ENCODE data around the gene NCKAP5L.
A peak's percentile ranks its signal among the peaks of the same experiment; 100 is the strongest.
"Not testable (repeated sequence)": the region's sequence is repeated elsewhere in the genome, so short reads cannot be mapped to it uniquely, and the experiment has no call there.

The NCKAP5L gene

GRCh38 chr12:49863946-49864797, 36.0 kb upstream of the NCKAP5L start:
- no peak for ATAC-seq
- TF ChIP-seq ARNTL (CRISPR knock-in tag; IDR thresholded peaks at IDR 0.05; ENCODE audit: borderline replicate concordance, low read depth) = no peak
- no peak for TF ChIP-seq PPARA (CRISPR knock-in tag; IDR thresholded peaks at IDR 0.05; ENCODE audit: borderline replicate concordance)
- TF ChIP-seq ZNF565 (CRISPR knock-in tag; conservative IDR thresholded peaks at IDR 0.05; ENCODE audit: low read depth) = no peak
- TF ChIP-seq CSRNP3 (CRISPR knock-in tag; IDR thresholded peaks at IDR 0.05) = no peak
- TF ChIP-seq ISL1 (CRISPR knock-in tag; IDR thresholded peaks at IDR 0.05) = no peak
- no peak for TF ChIP-seq ZNF8 (CRISPR knock-in tag; IDR thresholded peaks at IDR 0.05)
- TF ChIP-seq ESRRG (CRISPR knock-in tag; IDR thresholded peaks at IDR 0.05) = no peak

- ATAC-seq = not testable (repeated sequence)
Observed at GRCh38 chr12:49860921-49861320, 32.7 kb upstream of the NCKAP5L start.

GRCh38 chr12:49855890-49856289, 27.7 kb upstream of the NCKAP5L start:
- peak; percentile 82 for TF ChIP-seq ZNF8 (CRISPR knock-in tag; IDR thresholded peaks at IDR 0.05)
- not testable (repeated sequence) for ATAC-seq

GRCh38 chr12:49854976-49855375, 26.8 kb upstream of the NCKAP5L start:
- no peak for TF ChIP-seq ZFP3 (CRISPR knock-in tag; IDR thresholded peaks at IDR 0.05)
- TF ChIP-seq PPARA (CRISPR knock-in tag; IDR thresholded peaks at IDR 0.05; ENCODE audit: borderline replicate concordance) = no peak
- no peak for TF ChIP-seq TSHZ2 (CRISPR knock-in tag; IDR thresholded peaks at IDR 0.05)
- no peak for TF ChIP-seq BACH2 (CRISPR knock-in tag; IDR thresholded peaks at IDR 0.05; ENCODE audit: borderline replicate concordance)
- no peak for TF ChIP-seq TCF4 (CRISPR knock-in tag; IDR thresholded peaks at IDR 0.05; ENCODE audit: borderline replicate concordance)
- TF ChIP-seq ESRRG (CRISPR knock-in tag; IDR thresholded peaks at IDR 0.05) = no peak
- TF ChIP-seq POU6F1 (CRISPR knock-in tag; IDR thresholded peaks at IDR 0.05; ENCODE audit: borderline replicate concordance, low read depth) = no peak
- TF ChIP-seq SNAI2 (CRISPR knock-in tag; IDR thresholded peaks at IDR 0.05) = no peak
- TF ChIP-seq RARB (CRISPR knock-in tag; IDR thresholded peaks at IDR 0.05) = no peak
- no peak for TF ChIP-seq TOX (CRISPR knock-in tag; IDR thresholded peaks at IDR 0.05; ENCODE audit: borderline replicate concordance)
- TF ChIP-seq OSR1 (CRISPR knock-in tag; IDR thresholded peaks at IDR 0.05) = no peak
- TF ChIP-seq ARNTL (CRISPR knock-in tag; IDR thresholded peaks at IDR 0.05; ENCODE audit: borderline replicate concordance, low read depth) = no peak
- no peak for TF ChIP-seq ZFP30 (CRISPR knock-in tag; IDR thresholded peaks at IDR 0.05)
- no peak for TF ChIP-seq ISL1 (CRISPR knock-in tag; IDR thresholded peaks at IDR 0.05)
- TF ChIP-seq CSDC2 (CRISPR knock-in tag; IDR thresholded peaks at IDR 0.05) = no peak
- ATAC-seq = no peak

GRCh38 chr12:49853671-49854070, 25.5 kb upstream of the NCKAP5L start:
- no peak for ATAC-seq
- TF ChIP-seq ARNTL (CRISPR knock-in tag; IDR thresholded peaks at IDR 0.05; ENCODE audit: borderline replicate concordance, low read depth) = no peak
- TF ChIP-seq TCF4 (CRISPR knock-in tag; IDR thresholded peaks at IDR 0.05; ENCODE audit: borderline replicate concordance) = no peak
- no peak for TF ChIP-seq ZC3H10 (CRISPR knock-in tag; IDR thresholded peaks at IDR 0.05)
- no peak for TF ChIP-seq ISL1 (CRISPR knock-in tag; IDR thresholded peaks at IDR 0.05)
- TF ChIP-seq ESRRG (CRISPR knock-in tag; IDR thresholded peaks at IDR 0.05) = no peak
- TF ChIP-seq ZFP3 (CRISPR knock-in tag; IDR thresholded peaks at IDR 0.05) = no peak
- TF ChIP-seq PATZ1 (CRISPR knock-in tag; IDR thresholded peaks at IDR 0.05; ENCODE audit: borderline replicate concordance) = no peak
- TF ChIP-seq CSRNP3 (CRISPR knock-in tag; IDR thresholded peaks at IDR 0.05) = no peak
- no peak for TF ChIP-seq ZNF70 (CRISPR knock-in tag; IDR thresholded peaks at IDR 0.05)
- TF ChIP-seq BACH2 (CRISPR knock-in tag; IDR thresholded peaks at IDR 0.05; ENCODE audit: borderline replicate concordance) = no peak
- TF ChIP-seq ZNF565 (CRISPR knock-in tag; conservative IDR thresholded peaks at IDR 0.05; ENCODE audit: low read depth) = no peak
- no peak for TF ChIP-seq TOX (CRISPR knock-in tag; IDR thresholded peaks at IDR 0.05; ENCODE audit: borderline replicate concordance)
- no peak for TF ChIP-seq POU6F1 (CRISPR knock-in tag; IDR thresholded peaks at IDR 0.05; ENCODE audit: borderline replicate concordance, low read depth)
